HepG2 (cell line): Measurements from ENCODE around the gene IGDCC3. TPM values are rescaled to one million over a fixed set of nuclear protein-coding genes. Genes with fewer than 3 reads are reported as not detected.

Experiments
- HNRNPUL1 ChIP-seq: fragments of 200-400 bp; formaldehyde crosslinking; IDR thresholded peaks from 2 replicates; pipeline ENCODE4 v1.6.1; 2017; ENCODE audit warnings: low read depth, mild to moderate bottlenecking, low read length, moderate library complexity
- KAT7 ChIP-seq: IDR thresholded peaks from 2 replicates; pipeline ENCODE4 v1.6.1; 2018; ENCODE audit warnings: borderline replicate concordance, missing compliant biosample characterization
- KAT8 ChIP-seq: IDR thresholded peaks from 2 replicates; pipeline ENCODE4 v1.6.1; 2016; ENCODE audit warnings: missing genetic modification reagents, missing compliant biosample characterization
- NFRKB ChIP-seq: fragments of 450-650 bp; IDR thresholded peaks from 2 replicates; pipeline ENCODE4 v1.6.1; 2017
- PRMT3 ChIP-seq: sonication (generic); formaldehyde crosslinking; IDR thresholded peaks from 2 replicates; pipeline ENCODE4 v1.8.1; 2022; ENCODE audit warnings: low read depth, mild to moderate bottlenecking, moderate library complexity, missing genetic modification reagents, borderline replicate concordance
- SALL1 ChIP-seq: sonication (generic); formaldehyde crosslinking; IDR thresholded peaks from 2 replicates; pipeline ENCODE4 v1.8.0; 2022; ENCODE audit warnings: mild to moderate bottlenecking, missing genetic modification reagents
- SIX4 ChIP-seq: sonication (generic); formaldehyde crosslinking; IDR thresholded peaks from 2 replicates; pipeline ENCODE4 v1.4.0; 2020; ENCODE audit warnings: missing genetic modification reagents
- TSC22D2 ChIP-seq: sonication (generic); formaldehyde crosslinking; IDR thresholded peaks from 2 replicates; pipeline ENCODE4 v1.5.1; 2020; ENCODE audit warnings: missing genetic modification reagents, mild to moderate bottlenecking, borderline replicate concordance
- ZNF224 ChIP-seq: sonication (generic); formaldehyde crosslinking; IDR thresholded peaks from 2 replicates; pipeline ENCODE4 v1.5.0; 2020; ENCODE audit warnings: mild to moderate bottlenecking, missing genetic modification reagents
- ZNF441 ChIP-seq: sonication (generic); formaldehyde crosslinking; IDR thresholded peaks from 2 replicates; pipeline ENCODE4 v1.7.0; 2021; ENCODE audit warnings: missing genetic modification reagents, borderline replicate concordance
- ZNF569 ChIP-seq: sonication (generic); formaldehyde crosslinking; IDR thresholded peaks from 2 replicates; pipeline ENCODE4 v1.5.0; 2020; ENCODE audit warnings: mild to moderate bottlenecking, missing genetic modification reagents, moderate library complexity, borderline replicate concordance
- ZNF605 ChIP-seq: sonication (generic); formaldehyde crosslinking; IDR thresholded peaks from 2 replicates; pipeline ENCODE4 v1.8.0; 2022; ENCODE audit warnings: mild to moderate bottlenecking, missing genetic modification reagents
- polyA plus RNA-seq, 8 experiments: library from polyadenylated mRNA; depleted of rRNA in 3 of 8; stranded (reverse) in 7 of 8; unstranded in 1 of 8; fragments of >200 nt; fragmentation: Illumina TruSeq in 4 of 8; extraction: Trizol in 4 of 8; gene quantifications; 2 replicates each; pipeline versions ENCODE4 v1.2.1 to v1.2.3, GENCODE V29; 2011 to 2016; ENCODE audit warnings: low read depth in 4 of 8, missing spikeins in 1 of 8, mixed read lengths in 1 of 8; ENCODE audit not compliant: insufficient read depth in 1 of 8
- total RNA-seq, 5 experiments: library from RNA; depleted of rRNA; stranded (reverse); fragments of >200 nt; fragmentation: Illumina TruSeq; extraction: Trizol; gene quantifications; 2 replicates each; pipeline ENCODE4 v1.2.3, GENCODE V29; 2016; ENCODE audit warnings: low read depth in 1 of 5
- TF ChIP-seq, protein P1 (sequence below), 2 experiments: fragments of 450-650 bp in 1 of 2; sonication (generic) in 1 of 2; formaldehyde crosslinking in 1 of 2; IDR thresholded peaks; 2 replicates each; pipeline versions ENCODE4 v1.6.1 to v1.8.0; 2016 to 2022; ENCODE audit warnings: antibody characterized with exemption in 1 of 2, mild to moderate bottlenecking in 1 of 2, missing genetic modification reagents in 1 of 2
- TF ChIP-seq, protein P2 (sequence below): IDR thresholded peaks from 2 replicates; pipeline ENCODE4 v1.6.1; 2016; ENCODE audit warnings: missing biosample characterization, missing genetic modification reagents, low read depth
- TF ChIP-seq, protein P3 (sequence below): sonication (generic); formaldehyde crosslinking; IDR thresholded peaks from 2 replicates; pipeline ENCODE4 v1.4.0; 2020; ENCODE audit warnings: mild to moderate bottlenecking, missing genetic modification reagents
- TF ChIP-seq, protein P4 (sequence below): sonication (generic); formaldehyde crosslinking; IDR thresholded peaks from 2 replicates; pipeline ENCODE4 v1.4.0; 2020; ENCODE audit warnings: missing genetic modification reagents

Gene IGDCC3
- total and polyA plus RNA-seq, 2 of the 13 experiments (the other 11 are each of a cell fraction or from before 2014, with no cell fraction given), result 30.1 to 51.8 TPM

DNA sequence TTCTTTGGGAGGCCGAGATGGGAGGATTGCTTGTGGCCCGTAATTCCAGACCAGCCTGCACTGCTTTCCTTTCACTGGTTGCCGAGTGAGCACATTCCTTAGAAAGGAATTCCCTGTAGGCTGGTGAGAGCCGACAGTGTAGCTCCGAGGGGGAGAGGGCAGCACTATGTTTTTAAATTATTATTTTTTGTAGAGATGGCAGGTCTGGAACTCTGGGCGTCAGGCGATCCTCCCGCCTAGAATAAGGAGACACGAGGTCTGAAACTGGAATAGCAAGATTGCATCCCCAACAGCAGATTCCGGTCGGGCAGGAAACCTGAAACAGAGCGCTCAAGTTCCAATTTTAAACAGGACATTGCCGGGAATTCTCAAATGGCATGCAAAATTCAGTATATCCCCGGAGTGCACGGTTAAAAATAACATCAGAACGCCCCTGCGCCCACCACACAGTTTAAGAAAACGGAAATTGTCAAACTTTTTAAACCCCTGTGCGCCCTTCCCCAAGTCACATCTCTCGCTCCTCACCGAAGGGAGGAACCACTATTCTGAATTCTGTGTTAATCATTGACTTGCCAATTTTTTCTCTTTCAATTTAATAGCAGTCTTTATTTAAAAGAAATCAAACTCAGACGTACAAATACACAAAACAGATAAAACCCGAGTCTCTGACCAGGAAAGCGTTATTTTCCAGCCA lies 74.0 kb downstream of the IGDCC3 start (continued):
- TF ChIP-seq KAT7 (CRISPR knock-in tag) (peak; percentile 57; the same call in 1 of the 2 replicates), KAT8 (peak; percentile 12; the same call in 1 of the 2 replicates), ZNF224 (CRISPR knock-in tag) (0 out of 2 replicates have a peak, but pooled peaks have one; percentile 39), SIX4 (CRISPR knock-in tag) (0 out of 2 replicates have a peak, but pooled peaks have one; percentile 10), ZNF569 (CRISPR knock-in tag) (no peak), PRMT3 (CRISPR knock-in tag) (no peak), NFRKB (no peak), ZNF441 (CRISPR knock-in tag) (0 out of 2 replicates have a peak, but pooled peaks have one; percentile 37), TSC22D2 (CRISPR knock-in tag) (0 out of 2 replicates have a peak, but pooled peaks have one; percentile 25), SALL1 (CRISPR knock-in tag) (peak; percentile 52; the same call in 1 of the 2 replicates), ZNF605 (CRISPR knock-in tag) (0 out of 2 replicates have a peak, but pooled peaks have one; percentile 21), HNRNPUL1 (peak; percentile 66; the same call in 1 of the 2 replicates)
- TF ChIP-seq, protein P1, sequence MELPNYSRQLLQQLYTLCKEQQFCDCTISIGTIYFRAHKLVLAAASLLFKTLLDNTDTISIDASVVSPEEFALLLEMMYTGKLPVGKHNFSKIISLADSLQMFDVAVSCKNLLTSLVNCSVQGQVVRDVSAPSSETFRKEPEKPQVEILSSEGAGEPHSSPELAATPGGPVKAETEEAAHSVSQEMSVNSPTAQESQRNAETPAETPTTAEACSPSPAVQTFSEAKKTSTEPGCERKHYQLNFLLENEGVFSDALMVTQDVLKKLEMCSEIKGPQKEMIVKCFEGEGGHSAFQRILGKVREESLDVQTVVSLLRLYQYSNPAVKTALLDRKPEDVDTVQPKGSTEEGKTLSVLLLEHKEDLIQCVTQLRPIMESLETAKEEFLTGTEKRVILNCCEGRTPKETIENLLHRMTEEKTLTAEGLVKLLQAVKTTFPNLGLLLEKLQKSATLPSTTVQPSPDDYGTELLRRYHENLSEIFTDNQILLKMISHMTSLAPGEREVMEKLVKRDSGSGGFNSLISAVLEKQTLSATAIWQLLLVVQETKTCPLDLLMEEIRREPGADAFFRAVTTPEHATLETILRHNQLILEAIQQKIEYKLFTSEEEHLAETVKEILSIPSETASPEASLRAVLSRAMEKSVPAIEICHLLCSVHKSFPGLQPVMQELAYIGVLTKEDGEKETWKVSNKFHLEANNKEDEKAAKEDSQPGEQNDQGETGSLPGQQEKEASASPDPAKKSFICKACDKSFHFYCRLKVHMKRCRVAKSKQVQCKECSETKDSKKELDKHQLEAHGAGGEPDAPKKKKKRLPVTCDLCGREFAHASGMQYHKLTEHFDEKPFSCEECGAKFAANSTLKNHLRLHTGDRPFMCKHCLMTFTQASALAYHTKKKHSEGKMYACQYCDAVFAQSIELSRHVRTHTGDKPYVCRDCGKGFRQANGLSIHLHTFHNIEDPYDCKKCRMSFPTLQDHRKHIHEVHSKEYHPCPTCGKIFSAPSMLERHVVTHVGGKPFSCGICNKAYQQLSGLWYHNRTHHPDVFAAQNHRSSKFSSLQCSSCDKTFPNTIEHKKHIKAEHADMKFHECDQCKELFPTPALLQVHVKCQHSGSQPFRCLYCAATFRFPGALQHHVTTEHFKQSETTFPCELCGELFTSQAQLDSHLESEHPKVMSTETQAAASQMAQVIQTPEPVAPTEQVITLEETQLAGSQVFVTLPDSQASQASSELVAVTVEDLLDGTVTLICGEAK (IDR thresholded peaks at IDR 0.05), result no peak
- TF ChIP-seq, protein P1 (CRISPR knock-in tag; IDR thresholded peaks at IDR 0.05), result peak; percentile 49; the same call in 1 of the 2 replicates
- TF ChIP-seq, protein P2, sequence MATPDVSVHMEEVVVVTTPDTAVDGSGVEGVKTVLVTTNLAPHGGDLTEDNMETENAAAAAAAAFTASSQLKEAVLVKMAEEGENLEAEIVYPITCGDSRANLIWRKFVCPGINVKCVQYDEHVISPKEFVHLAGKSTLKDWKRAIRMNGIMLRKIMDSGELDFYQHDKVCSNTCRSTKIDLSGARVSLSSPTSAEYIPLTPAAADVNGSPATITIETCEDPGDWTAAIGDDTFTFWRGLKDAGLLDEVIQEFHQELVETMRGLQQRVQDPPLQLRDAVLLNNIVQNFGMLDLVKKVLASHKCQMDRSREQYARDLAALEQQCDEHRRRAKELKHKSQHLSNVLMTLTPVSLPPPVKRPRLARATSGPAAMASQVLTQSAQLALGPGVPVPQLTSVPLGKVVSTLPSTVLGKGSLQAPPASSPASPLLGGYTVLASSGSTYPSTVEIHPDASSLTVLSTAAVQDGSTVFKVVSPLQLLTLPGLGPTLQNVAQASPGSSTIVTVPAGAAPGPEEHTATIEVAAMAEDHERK, result no peak
- TF ChIP-seq, protein P3, sequence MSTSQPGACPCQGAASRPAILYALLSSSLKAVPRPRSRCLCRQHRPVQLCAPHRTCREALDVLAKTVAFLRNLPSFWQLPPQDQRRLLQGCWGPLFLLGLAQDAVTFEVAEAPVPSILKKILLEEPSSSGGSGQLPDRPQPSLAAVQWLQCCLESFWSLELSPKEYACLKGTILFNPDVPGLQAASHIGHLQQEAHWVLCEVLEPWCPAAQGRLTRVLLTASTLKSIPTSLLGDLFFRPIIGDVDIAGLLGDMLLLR, result no peak
- TF ChIP-seq, protein P4, sequence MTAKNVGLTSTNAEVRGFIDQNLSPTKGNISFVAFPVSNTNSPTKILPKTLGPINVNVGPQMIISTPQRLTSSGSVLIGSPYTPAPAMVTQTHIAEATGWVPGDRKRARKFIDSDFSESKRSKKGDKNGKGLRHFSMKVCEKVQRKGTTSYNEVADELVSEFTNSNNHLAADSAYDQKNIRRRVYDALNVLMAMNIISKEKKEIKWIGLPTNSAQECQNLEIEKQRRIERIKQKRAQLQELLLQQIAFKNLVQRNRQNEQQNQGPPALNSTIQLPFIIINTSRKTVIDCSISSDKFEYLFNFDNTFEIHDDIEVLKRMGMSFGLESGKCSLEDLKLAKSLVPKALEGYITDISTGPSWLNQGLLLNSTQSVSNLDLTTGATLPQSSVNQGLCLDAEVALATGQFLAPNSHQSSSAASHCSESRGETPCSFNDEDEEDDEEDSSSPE (CRISPR knock-in tag), result peak; percentile 58
